Testis (tissue), 2 donors: ENCODE measurements around the gene UNC80.

Source experiments
- POLR2A ChIP-seq: fragments of 450-650 bp; IDR thresholded peaks from one replicate; pipeline ENCODE4 v1.6.1; 2017; ENCODE audit warnings: antibody characterized with exemption, mild to moderate bottlenecking, moderate library complexity
- TF ChIP-seq, protein P1 (sequence below), 3 experiments: fragments of 450-650 bp in 2 of 3; fragments of 200-600 bp in 1 of 3; sonication (generic) in 1 of 3; IDR thresholded peaks; one replicate each; pipeline ENCODE4 v1.5.1; 2016 to 2019; ENCODE audit warnings: antibody characterized with exemption in 3 of 3, mild to moderate bottlenecking in 2 of 3, moderate library complexity in 1 of 3

DNA sequence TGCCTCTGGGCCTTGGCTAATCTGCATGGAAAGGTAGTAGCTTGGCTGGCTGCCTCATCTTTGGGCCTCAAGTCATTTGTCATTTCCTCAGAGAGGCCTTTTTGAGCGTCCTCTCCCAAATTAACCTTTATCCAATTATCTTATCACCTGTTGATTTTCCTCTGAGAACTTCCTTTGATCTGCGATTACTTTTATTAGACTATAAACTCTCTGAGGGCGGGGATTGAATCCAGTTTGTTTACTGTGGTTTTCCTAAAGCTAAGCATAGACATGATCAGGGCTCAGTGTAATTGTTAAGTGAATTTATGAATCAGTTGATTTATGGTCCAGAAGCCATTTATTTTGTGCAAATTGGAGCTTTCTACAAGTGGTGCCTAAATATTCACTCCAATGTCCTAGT lies 238.3 kb downstream of the UNC80 start:
- TF ChIP-seq, protein P1, sequence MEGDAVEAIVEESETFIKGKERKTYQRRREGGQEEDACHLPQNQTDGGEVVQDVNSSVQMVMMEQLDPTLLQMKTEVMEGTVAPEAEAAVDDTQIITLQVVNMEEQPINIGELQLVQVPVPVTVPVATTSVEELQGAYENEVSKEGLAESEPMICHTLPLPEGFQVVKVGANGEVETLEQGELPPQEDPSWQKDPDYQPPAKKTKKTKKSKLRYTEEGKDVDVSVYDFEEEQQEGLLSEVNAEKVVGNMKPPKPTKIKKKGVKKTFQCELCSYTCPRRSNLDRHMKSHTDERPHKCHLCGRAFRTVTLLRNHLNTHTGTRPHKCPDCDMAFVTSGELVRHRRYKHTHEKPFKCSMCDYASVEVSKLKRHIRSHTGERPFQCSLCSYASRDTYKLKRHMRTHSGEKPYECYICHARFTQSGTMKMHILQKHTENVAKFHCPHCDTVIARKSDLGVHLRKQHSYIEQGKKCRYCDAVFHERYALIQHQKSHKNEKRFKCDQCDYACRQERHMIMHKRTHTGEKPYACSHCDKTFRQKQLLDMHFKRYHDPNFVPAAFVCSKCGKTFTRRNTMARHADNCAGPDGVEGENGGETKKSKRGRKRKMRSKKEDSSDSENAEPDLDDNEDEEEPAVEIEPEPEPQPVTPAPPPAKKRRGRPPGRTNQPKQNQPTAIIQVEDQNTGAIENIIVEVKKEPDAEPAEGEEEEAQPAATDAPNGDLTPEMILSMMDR (IDR thresholded peaks at IDR 0.05) = no peak
- no peak for TF ChIP-seq POLR2A
